GM19397 (cell line): ENCODE data around the gene STARD9.
"Not testable (repeated sequence)": the region's sequence is repeated elsewhere in the genome, so short reads cannot be mapped to it uniquely, and the experiment has no call there.

Experiments
- ATAC-seq: cut with Tn5 transposase; IDR thresholded peaks from one replicate; pipeline ENCODE4 v1.9.1; 2021; ENCODE audit warnings: mild to moderate bottlenecking, moderate library complexity; ENCODE audit not compliant: unreplicated experiment

STARD9 gene

DNA sequence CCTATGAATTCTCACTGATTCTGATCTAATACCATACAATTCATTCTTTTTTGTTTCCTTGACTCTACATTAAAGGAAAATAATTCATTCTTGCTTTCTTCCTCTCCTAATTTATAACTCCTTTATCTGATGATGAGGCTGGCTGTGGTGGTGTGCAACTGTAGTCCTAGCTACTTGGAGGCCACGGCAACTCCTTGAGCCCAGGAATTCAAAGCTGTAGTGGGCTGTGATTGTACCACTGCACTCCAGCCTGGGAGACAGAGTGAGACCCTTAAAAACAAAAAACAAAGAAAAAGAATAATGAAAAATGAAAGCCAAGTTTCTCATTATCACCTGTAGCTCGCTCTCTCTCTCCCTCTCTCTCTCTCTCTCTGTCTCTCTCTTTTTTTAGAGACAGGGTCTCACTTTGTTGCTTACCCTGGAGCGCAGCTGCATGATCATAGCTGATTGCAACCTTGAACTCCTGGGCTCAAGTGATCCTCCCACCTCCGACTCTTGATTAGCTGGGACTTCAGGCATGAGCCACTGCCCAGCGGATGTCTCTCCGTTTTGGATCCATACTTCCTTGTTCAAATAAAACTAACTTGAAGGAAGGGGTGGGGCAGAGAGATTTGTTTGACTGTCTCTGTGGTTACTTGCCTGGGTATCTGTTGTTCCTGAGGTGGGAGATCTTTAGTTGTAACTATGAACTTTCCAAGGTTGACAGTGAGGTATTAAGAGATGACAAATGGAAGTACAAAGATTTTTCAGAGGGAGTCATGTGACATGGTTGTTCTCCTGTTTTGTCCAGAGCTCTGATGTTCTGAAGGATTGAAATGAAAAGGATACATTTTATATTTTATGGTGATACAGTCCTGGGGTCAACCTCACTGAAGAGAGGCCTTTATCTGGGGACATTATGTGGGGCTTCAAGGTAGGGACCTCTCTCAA, 46.9 kb downstream of the STARD9 start:
- ATAC-seq = no peak

GRCh38 chr15:42623951-42624350, 48.5 kb downstream of the STARD9 start:
- no peak for ATAC-seq

GRCh38 chr15:42627485-42627884, 52.1 kb downstream of the STARD9 start:
- no peak for ATAC-seq

- no peak for ATAC-seq
Measured at GRCh38 chr15:42628761-42629160, 53.4 kb downstream of the STARD9 start.

DNA sequence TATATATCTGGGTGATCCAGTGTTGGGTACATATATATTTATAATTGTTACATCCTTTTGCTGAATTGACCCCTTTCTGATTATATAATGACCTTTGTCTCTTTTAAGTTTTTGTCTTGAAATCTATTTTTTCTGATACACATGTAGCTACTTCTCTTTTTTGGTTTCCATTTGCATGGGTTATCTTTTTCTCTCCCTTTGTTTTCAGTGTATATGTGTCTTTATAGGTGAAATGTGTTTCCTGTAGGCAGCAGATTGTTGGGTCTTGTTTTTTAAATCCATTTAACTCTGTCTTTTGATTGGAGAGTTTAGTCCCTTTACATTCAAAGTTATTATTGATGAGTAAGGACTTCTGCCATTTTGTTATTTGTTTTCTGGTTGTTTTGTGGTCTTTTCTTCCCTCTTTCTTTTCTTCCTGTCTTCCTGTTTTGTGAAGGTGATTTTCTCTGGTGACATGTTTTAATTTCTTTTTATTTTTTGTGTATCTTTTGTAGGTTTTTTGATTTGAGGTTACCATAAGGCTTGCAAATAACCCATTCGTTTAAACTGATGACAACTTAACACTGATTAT, 56.8 kb downstream of the STARD9 start:
- ATAC-seq = no peak

DNA sequence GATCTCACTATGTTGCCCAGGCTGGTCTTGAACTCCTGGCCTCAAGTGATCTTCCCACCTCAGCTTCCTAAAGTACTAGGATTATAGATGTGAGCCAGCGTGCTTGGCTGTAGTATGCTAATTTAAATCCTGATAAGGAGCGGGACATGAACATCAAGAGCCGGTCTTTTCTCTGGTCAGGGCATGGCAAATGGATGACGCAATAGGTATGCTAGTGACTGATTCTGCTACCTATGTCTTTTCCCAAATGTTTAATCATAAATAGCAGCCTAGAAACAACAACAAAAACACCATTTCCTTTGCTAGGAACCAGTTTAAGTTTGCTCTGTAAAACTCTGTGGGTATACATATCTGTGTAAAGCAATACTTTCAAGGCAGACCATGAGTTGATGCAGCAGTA, 64.7 kb downstream of the STARD9 start:
- no peak for ATAC-seq

DNA sequence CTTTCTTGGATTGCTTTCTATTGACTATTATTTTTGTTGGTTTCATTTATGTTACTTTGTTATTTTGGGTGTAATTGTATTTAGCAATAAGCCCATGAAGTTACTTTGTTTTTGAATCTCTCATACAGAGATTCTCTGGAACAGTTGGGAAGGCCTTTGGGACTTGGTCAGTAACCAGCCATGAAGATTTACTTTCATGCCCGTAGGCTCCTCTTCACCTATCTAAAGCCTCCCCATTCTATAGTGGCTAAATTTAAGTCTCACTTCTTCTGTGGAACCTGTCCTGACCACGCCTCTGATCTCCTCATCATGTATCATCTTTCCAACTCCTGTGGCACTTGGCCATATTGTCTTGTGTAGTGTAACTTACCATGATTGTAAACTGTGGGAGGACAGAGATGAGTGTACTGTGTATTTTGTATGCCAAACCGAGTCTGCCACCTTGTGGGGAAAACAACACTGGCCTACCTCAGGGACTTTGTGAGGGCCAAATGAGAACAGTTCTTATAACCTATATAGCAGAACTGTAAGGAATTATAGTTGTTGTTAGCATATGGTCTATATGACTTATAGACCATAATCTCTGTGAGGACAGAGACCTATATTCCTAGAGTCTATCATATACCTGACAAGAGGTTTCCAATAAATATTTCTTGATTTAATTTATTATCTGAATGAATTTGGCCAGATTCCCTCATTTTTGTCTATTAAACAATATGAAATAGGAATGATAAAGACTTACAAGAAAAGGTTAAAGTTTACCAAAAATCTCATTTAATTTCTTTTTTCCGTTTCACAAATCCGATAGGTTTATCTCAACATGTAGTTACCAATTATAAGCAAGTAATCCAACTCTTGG, 75.0 kb downstream of the STARD9 start:
- ATAC-seq = no peak

DNA sequence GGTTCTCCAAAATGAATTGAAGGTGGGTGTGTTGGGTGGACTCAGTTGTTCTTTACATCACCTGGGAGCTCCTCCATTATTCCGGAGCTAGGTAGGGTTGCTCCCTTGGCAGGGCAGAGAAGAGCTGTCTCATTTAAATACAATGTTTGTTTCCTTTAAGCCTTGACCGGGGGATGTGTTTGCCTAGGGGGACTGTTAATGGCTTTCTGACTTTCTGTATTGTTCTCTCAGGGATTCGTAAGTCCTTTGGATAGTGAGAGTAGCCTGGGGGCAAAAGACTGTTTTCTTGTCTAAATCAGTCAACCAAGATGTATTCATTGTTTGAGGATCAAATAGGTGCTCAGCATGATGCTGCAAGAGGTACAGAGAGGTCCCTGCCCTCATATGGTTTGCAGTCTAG, 90.4 kb downstream of the STARD9 start:
- ATAC-seq = no peak

DNA sequence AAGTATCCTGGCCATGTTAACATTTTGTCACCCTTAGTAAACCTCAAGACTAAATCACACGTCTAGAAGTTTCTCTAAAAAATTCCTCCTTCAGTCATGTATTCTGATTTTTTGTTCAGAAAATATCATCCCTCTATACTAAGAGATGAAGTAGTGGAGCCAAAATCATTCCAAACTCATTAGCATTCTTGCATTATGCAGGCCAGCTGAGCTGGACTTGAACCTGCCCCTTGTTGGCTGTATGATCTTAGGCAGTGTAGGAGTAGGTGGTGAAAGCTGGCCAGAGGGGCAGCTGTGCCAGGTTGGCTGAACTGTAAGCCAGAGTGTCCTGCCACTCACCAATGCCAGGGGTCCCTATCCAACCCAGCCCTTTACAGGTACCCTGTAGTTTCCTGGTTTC, 92.4 kb downstream of the STARD9 start:
- ATAC-seq = no peak

DNA sequence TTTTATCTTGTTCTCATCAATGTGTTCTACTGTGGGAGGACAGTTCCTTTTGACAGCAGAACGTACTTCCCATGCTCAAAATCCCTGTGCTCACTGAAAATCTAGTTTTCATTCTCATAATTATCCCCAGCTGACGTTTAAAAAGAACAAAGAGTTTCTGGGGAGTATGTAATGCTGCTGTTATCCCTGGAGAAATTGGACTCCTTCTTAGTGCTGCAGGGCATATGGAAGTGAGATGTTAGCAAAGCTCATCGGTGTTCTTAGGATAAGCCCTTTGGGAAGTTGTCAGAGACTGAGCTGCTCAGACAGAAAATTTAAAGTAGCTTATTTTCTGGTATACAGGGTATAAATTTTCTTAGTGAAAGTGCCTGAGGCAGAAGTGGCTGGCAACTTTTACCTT, 95.0 kb downstream of the STARD9 start:
- ATAC-seq = no peak

DNA sequence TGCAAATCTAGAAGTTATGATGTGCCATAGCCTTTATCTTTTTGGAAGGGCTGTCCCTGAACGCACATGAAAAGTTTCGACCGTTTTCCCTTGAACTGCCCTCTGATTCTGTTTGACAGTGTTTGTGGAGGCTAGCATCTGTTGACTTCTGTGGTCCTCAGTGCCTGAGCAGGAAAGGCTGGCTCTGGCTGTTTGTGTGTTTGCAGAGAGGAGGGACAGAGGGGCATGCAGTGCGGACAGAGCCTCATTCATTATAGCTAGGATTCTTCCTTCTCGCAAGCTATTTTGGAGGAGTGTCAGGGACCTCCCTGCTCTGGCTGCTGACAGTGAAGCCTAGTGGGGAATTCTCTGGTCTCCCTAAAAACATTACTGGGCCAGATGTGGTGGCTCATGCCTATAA, 97.0 kb downstream of the STARD9 start:
- no peak for ATAC-seq

- no peak for ATAC-seq
Measured at GRCh38 chr15:42674472-42674871, 99.1 kb downstream of the STARD9 start.

DNA sequence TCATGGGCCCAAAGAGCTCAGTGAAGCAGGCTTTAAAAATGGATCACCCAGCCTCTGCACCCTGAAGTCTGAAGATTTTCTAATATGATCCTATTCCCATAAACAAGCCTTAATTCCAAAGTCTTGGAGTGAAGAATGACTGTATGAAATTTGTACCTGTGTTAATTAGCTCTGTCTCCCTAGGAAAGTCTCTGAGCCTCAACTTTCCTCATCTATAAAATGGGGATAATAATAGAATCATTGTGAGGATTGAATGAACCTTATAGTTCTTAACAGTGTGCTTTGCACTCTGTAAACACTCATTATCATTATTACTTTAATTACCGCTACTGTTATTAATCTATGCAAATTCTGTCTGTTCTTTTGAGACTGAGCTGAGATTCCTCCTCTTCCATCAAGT, 99.6 kb downstream of the STARD9 start:
- no peak for ATAC-seq

- ATAC-seq = no peak
Measured at GRCh38 chr15:42679285-42680141, 104.1 kb downstream of the STARD9 start.

DNA sequence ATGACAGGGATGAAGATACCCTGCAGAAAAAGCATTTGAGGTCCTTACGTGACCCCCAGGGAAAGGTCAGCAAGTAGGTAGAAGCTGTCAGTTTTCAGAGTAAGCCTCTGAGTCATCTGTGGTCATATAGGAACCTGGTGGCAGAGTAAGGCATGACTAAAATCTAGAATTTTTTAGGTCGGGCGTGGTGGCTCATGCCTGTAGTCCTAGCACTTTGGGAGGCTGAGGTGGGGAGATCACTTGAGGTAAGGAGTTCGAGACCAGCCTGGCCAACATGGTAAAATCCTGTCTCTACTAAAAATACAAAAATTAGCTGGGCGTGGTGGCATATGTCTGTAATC, 104.7 kb downstream of the STARD9 start:
- not testable (repeated sequence) for ATAC-seq

GRCh38 chr15:42681119-42681518, 105.7 kb downstream of the STARD9 start:
- no peak for ATAC-seq

DNA sequence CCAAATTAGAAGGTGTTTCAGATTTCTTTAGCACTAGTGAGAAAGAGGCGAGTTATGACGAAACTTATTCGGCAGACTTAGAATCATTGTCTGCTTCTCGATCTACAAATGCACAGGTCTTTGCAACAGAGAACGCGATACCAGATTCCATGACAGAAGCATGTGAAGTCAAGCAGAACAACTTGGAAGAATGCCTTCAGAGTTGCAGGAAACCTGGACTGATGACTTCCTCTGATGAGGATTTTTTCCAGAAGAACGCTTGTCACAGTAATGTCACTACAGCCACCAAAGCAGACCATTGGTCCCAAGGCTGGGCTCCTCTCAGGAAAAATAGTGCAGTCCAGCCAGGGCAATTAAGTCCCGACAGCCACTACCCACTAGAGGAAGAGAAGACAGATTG, 110.9 kb downstream of the STARD9 start:
- no peak for ATAC-seq

DNA sequence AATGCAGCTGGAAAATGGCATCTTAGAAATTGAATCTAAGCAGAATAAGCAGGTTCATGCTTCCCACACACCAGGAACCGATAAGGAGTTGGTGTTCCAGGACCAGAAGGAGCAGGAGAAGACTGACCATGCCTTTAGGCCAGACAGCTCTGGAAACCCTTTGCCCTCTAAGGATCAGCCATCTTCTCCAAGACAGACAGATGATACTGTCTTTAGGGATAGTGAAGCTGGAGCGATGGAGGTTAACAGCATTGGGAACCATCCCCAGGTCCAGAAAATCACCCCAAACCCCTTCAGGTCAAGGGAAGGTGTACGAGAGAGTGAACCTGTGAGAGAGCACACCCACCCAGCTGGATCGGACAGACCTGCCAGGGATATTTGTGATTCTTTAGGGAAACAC, 112.3 kb downstream of the STARD9 start:
- ATAC-seq = no peak

DNA sequence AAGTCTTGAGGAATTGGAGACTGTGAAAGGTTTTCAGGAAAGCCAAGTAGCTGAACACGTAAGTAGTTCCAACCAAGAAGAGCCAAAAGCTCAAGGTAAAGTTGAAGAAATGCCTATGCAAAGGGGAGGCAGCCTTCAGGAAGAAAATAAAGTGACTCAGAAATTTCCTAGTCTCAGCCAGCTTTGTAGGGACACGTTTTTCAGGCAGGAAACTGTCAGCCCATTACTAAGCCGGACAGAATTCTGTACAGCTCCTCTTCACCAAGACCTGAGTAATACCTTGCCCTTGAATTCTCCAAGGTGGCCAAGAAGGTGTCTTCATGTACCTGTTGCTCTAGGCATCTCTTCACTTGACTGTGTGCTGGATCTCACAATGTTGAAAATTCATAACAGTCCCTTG, 112.9 kb downstream of the STARD9 start:
- no peak for ATAC-seq

GRCh38 chr15:42691308-42691707, 115.9 kb downstream of the STARD9 start:
- ATAC-seq = no peak

- ATAC-seq = no peak
Measured at GRCh38 chr15:42691770-42692169, 116.4 kb downstream of the STARD9 start.
